Measurements from ENCODE around the gene TOPAZ1.

DNA sequence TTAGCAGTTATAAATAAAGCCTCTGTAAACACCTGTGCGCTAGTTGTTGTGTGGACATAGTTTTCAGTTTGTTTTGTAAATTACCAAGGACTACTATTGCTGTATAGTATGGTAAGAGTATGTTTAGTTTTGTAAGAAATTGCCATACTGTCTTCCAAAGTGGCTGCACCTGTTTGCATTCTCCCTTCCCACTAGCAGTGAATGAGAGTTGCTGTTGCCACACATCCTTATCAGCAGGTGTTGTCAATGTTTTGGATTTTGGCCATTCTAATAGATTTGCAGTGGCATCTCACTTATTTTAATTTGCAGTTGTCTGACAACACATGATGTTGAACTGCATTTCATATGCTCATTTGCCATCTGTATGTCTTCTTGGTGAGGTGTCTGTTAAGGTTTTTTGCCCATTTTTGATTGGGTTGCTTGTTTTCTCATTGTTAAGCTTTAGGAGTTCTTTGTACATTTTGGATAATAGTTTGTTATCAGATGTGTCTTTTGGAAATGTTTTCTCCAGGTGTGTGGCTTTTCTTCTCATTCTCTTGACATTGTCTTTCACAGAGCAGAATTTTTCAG lies 111.8 kb downstream of the TOPAZ1 start:
- TF ChIP-seq, protein P1, sequence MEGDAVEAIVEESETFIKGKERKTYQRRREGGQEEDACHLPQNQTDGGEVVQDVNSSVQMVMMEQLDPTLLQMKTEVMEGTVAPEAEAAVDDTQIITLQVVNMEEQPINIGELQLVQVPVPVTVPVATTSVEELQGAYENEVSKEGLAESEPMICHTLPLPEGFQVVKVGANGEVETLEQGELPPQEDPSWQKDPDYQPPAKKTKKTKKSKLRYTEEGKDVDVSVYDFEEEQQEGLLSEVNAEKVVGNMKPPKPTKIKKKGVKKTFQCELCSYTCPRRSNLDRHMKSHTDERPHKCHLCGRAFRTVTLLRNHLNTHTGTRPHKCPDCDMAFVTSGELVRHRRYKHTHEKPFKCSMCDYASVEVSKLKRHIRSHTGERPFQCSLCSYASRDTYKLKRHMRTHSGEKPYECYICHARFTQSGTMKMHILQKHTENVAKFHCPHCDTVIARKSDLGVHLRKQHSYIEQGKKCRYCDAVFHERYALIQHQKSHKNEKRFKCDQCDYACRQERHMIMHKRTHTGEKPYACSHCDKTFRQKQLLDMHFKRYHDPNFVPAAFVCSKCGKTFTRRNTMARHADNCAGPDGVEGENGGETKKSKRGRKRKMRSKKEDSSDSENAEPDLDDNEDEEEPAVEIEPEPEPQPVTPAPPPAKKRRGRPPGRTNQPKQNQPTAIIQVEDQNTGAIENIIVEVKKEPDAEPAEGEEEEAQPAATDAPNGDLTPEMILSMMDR (conservative IDR thresholded peaks at IDR 0.05 in 1 of 2, IDR thresholded peaks at IDR 0.05 in 1 of 2; ENCODE audit: extremely low read depth in 1 of 2, insufficient read depth in 1 of 2, low read depth in 1 of 2, low read length in 2 of 2), result no peak
- TF ChIP-seq EZH2 (IDR thresholded peaks at IDR 0.05; ENCODE audit: borderline replicate concordance, low read length), result no peak
